IPS-18c (cell line): ENCODE results near the gene MEGF11.
"Not testable (repeated sequence)": the region's sequence is repeated elsewhere in the genome, so short reads cannot be mapped to it uniquely, and the experiment has no call there.

ENCODE experiments used
- H3K4me3 ChIP-seq: 2 replicates; pipeline ENCODE4 v1.7.0; 2013; ENCODE audit warnings: low read depth, mild to moderate bottlenecking, low read length, moderate library complexity; ENCODE audit not compliant: insufficient read depth
- H3K9me3 ChIP-seq: one replicate; pipeline ENCODE4 v1.6.1; 2013; ENCODE audit warnings: mild to moderate bottlenecking, low read length, moderate library complexity; ENCODE audit not compliant: control insufficient read depth, insufficient read depth

MEGF11 gene

GRCh38 chr15:65902373-65902772 is 351.2 kb downstream of the MEGF11 start:
- Histone ChIP-seq H3K9me3 (no peaks in the 10 kb centered on the region), H3K4me3 (no peak overlapping the region)

DNA sequence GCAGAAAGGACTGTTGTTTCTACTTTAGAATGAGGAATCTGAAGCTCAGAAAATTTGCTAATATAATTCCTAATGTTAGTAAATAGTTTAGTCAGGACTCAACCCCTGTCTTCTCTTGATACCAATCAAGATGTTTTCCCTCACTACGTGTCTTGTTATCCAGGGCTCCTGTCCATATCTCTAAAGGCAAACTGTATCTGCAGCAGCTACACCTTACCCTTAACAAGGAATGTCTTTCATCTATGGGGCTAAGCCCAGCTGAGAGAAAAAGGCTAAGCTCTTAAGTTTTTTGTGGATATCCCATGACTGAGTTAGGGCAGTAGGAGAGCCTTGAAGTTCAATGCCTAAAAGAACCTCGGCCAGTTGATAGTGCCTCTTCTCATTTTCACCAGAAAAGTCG is 351.7 kb downstream of the MEGF11 start:
- Histone ChIP-seq H3K9me3 (no peaks in the 10 kb centered on the region), H3K4me3 (no peak overlapping the region)

DNA sequence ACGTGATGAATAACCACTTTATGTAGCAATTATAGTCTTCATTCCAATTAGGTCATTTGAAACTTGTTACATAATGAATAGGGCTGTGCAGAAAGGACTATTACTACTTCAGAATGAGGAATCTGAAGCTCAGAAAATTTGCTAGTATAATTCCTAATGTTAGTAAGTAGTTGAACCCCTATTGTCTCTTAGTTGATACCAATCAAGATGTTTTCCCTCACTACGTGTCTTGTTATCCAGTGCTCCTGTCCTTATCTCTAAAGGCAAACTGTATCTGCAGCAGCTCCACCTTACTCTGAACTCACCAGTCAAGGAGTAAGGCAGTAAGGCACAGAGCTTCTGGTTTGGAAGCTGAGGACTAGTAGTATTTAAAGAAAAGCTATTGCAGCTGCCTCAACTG is 352.2 kb downstream of the MEGF11 start:
- H3K9me3 ChIP-seq = no peaks in the 10 kb centered on the region
- no peak overlapping the region for H3K4me3 ChIP-seq

DNA sequence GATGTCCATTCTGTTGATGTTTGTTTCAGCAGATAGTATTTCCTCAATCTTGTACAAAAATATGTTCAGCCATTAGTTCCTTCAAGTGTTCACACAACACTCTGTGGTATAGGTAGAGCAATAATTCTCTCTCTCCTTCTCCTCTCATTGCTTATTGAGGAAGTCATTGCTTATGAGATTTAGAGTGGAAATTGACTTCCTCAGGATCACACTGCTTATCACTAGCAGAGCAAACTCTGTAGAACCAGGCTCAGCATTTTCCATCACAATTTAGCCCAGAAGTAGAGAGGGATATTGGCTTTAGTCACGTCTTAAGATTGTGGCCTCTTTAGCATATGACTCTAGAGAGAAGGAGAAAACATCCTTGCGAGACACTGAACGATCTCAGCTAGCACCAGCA is 353.1 kb downstream of the MEGF11 start:
- no peaks in the 10 kb centered on the region for H3K9me3 ChIP-seq
- H3K4me3 ChIP-seq = no peak overlapping the region

DNA sequence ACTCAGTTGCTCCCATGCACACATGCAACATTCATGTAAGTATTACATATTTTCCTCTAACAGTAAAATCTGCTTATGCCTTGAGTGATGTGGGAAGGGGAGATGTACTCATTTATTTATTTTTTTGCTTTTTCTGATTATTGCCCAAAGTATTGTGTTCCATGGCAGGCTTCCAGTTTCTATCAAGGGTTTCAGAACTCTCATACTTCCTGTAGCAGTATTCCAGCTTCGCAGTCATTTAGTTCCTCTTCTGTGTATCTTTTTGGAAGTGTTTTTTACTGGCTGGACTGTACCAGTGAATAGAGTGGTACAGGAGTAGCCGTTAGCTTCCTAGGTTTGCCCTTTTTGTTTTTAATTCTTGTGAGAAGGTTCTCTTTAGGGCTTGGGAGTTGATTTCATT is 357.3 kb downstream of the MEGF11 start:
- H3K4me3 ChIP-seq = no peak overlapping the region
- no peaks in the 10 kb centered on the region for H3K9me3 ChIP-seq

GRCh38 chr15:65893060-65893459 is 360.5 kb downstream of the MEGF11 start:
- no peaks in the 10 kb centered on the region for H3K9me3 ChIP-seq
- H3K4me3 ChIP-seq = no peak overlapping the region

- Histone ChIP-seq H3K9me3 (no peaks in the 10 kb centered on the region), H3K4me3 (no peak overlapping the region)
Observed at GRCh38 chr15:65888981-65889380, 364.6 kb downstream of the MEGF11 start.

GRCh38 chr15:65887565-65887964 is 366.0 kb downstream of the MEGF11 start:
- no peak overlapping the region for H3K4me3 ChIP-seq
- no peaks in the 10 kb centered on the region for H3K9me3 ChIP-seq

GRCh38 chr15:65885668-65886218 is 367.8 kb downstream of the MEGF11 start:
- no peaks in the 10 kb centered on the region for H3K9me3 ChIP-seq

DNA sequence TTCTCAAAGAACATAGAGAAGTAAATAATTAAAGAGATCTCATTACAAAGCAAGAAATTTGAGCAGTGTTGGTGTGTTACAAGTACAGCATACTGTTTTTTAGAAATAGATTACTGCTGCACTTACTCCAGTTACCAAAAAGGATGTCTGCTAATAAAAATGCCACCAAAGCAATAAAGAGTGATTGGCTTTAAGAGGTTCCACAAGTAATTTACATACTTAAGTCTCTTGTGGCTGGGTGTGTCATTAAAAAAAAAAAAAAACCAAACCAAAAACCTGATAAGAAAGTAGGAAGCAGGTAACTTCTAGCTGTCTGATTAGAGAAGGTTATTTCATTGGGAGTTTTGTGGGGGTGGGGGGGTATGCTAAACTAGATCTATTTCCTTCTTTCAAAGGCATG is 369.0 kb downstream of the MEGF11 start:
- no peaks in the 10 kb centered on the region for H3K9me3 ChIP-seq
- no peak overlapping the region for H3K4me3 ChIP-seq

More at GRCh38 chr15:65885668-65886218, 367.8 kb downstream of the MEGF11 start:
- no peak overlapping the region for H3K4me3 ChIP-seq

- H3K9me3 ChIP-seq = no peaks in the 10 kb centered on the region
- no peak overlapping the region for H3K4me3 ChIP-seq
Observed at GRCh38 chr15:65883571-65883970, 370.0 kb downstream of the MEGF11 start.

DNA sequence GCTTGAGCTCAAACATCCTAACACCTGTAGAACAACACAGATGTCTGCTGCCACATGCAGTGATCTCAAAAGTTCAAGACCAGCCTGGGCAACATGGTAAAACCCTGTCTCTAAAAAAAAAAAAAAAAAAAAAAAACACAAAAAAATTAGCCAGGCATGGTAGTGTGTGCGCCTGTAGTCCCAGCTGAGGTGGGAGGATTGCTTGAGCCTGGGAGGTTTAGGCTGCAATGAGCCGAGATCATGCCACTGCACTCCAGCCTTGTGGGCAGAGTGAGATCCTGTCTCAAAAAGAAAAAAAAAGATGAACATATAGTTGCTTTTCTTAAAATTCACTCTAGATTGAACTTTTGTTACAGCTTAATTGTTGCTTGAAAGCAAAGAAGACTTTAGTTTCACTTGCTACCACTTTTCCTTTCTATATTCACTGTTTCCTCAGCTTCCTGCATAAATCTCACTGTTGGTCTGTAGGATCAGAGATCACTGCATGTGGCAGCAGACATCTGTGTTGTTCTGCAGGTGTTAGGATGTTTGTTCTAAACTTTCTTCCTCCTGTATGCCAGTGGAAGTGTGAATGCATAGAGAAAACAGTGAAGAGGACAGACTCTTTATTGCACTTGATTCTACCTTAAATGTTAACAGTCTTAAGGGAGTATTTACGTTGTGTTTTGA is 371.6 kb downstream of the MEGF11 start:
- Histone ChIP-seq H3K9me3 (no peaks in the 10 kb centered on the region), H3K4me3 (no peak overlapping the region)

DNA sequence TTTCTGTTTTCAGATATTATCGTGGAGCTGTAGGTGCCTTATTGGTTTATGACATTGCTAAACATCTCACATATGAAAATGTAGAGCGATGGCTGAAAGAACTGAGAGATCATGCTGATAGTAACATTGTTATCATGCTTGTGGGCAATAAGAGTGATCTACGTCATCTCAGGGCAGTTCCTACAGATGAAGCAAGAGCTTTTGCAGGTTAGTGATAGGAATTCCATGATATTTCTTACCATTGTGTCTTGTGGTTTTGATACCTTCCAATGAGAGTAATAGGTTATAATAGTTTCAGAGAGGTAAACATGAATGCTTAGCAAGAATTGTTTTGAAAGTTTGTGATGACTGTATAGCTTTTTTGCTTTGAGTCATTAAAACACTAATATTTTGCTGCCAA is 375.8 kb downstream of the MEGF11 start:
- no peak overlapping the region for H3K4me3 ChIP-seq
- H3K9me3 ChIP-seq = no peaks in the 10 kb centered on the region

- H3K9me3 ChIP-seq = no peaks in the 10 kb centered on the region
- no peak overlapping the region for H3K4me3 ChIP-seq
Observed at GRCh38 chr15:65875458-65875857, 378.1 kb downstream of the MEGF11 start.

DNA sequence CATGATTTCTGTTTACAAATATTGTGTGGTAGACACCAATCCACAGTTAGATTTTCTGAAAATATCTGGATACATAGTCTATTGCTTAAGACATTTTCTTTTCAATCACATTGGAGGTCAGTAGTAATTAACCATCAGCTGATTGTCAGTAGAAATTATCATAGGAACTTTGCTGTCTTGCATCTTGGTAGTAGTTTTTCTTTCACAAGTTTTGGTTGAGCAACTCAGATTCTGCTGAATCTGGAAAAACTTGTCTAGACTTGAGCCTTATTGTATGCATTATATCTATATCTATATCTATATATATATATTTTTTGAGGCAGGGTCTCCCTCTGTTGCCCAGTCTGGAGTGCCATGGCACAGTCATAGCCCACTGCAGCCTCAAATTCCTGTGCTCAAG is 380.3 kb downstream of the MEGF11 start:
- no peak overlapping the region for H3K4me3 ChIP-seq

DNA sequence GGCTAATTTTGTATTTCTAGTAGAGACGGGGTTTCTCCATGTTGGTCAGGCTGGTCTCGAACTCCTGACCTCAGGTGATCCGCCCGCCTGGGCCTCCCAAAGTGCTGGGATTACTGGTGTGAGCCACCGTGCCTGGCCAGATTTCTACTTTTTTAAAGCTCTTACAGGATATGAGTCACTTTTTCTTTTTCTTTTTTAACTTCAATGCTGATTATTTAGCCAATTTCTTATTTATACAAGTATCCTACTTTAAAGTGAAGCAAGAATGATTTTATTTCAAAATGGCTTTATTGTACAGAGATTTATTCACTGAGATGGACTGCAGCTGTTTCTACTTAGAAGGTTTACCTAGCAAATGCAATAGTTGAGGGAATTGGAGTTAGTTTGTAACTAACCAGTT is 381.0 kb downstream of the MEGF11 start:
- not testable (repeated sequence) for H3K9me3 ChIP-seq, H3K4me3 ChIP-seq

More for the DNA sequence above, 380.3 kb downstream of the MEGF11 start:
- peaks cover 2% of the 10 kb centered on the region for H3K9me3 ChIP-seq

GRCh38 chr15:65871886-65872285 is 381.7 kb downstream of the MEGF11 start:
- not testable (repeated sequence) for H3K4me3 ChIP-seq, H3K9me3 ChIP-seq

GRCh38 chr15:65870889-65871533 is 382.5 kb downstream of the MEGF11 start:
- Histone ChIP-seq H3K9me3 (peaks cover 2% of the 10 kb centered on the region), H3K4me3 (peak overlapping the region; percentile 99)
